SK-N-SH treated with all-trans-retinoic acid at 6 μM for 48 hours (cell line): Measurements from ENCODE around the gene NPHS1.

Source experiments
- ATAC-seq: fragments of 200-7000 bp; cut with Tn5 transposase; 3 replicates; pipeline ENCODE4 v1.9.1; 2020; ENCODE audit warnings: mild to moderate bottlenecking, moderate library complexity
- ARNTL ChIP-seq: fragments of 450-650 bp; formaldehyde crosslinking; IDR thresholded peaks from 2 replicates; pipeline ENCODE4 v1.5.0; 2020; ENCODE audit warnings: low read depth, mild to moderate bottlenecking, moderate library complexity, borderline replicate concordance
- BACH2 ChIP-seq: fragments of 250-450 bp; sonication (Bioruptor Pico); IDR thresholded peaks from 2 replicates; pipeline ENCODE4 v1.9.0; 2021; ENCODE audit warnings: mild to moderate bottlenecking, borderline replicate concordance
- CSDC2 ChIP-seq: fragments of 250-450 bp; sonication (Bioruptor Pico); IDR thresholded peaks from 2 replicates; pipeline ENCODE4 v1.5.0; 2020; ENCODE audit warnings: mild to moderate bottlenecking, moderate library complexity
- ESRRG ChIP-seq: fragments of 250-450 bp; sonication (Bioruptor Pico); IDR thresholded peaks from 2 replicates; pipeline ENCODE4 v1.6.1; 2021; ENCODE audit warnings: mild to moderate bottlenecking
- ISL1 ChIP-seq: fragments of 250-450 bp; sonication (Bioruptor Pico); IDR thresholded peaks from 2 replicates; pipeline ENCODE4 v2.1.2; 2022; ENCODE audit warnings: mild to moderate bottlenecking, moderate library complexity
- OSR1 ChIP-seq: fragments of 250-450 bp; sonication (Bioruptor Pico); IDR thresholded peaks from 2 replicates; pipeline ENCODE4 v1.8.0; 2022; ENCODE audit warnings: moderate library complexity, mild to moderate bottlenecking, inconsistent platforms
- POU6F1 ChIP-seq: fragments of 250-450 bp; sonication (Bioruptor Pico); IDR thresholded peaks from 2 replicates; pipeline ENCODE4 v1.8.0; 2021; ENCODE audit warnings: low read depth, mild to moderate bottlenecking, moderate library complexity, borderline replicate concordance
- RARB ChIP-seq: fragments of 250-450 bp; sonication (Bioruptor Pico); IDR thresholded peaks from 2 replicates; pipeline ENCODE4 v1.8.0; 2021; ENCODE audit warnings: mild to moderate bottlenecking, moderate library complexity
- TOX ChIP-seq: fragments of 250-450 bp; sonication (Bioruptor Pico); IDR thresholded peaks from 2 replicates; pipeline ENCODE4 v1.8.0; 2021; ENCODE audit warnings: mild to moderate bottlenecking, moderate library complexity, borderline replicate concordance
- TSHZ2 ChIP-seq: fragments of 250-450 bp; sonication (Bioruptor Pico); IDR thresholded peaks from 2 replicates; pipeline ENCODE4 v1.5.0; 2020; ENCODE audit warnings: mild to moderate bottlenecking, moderate library complexity
- ZC3H10 ChIP-seq: fragments of 250-450 bp; sonication (Bioruptor Pico); IDR thresholded peaks from 2 replicates; pipeline ENCODE4 v1.5.1; 2021; ENCODE audit warnings: mild to moderate bottlenecking, moderate library complexity
- ZFP3 ChIP-seq: fragments of 250-450 bp; sonication (Bioruptor Pico); IDR thresholded peaks from 2 replicates; pipeline ENCODE4 v1.5.0; 2020; ENCODE audit warnings: mild to moderate bottlenecking, moderate library complexity
- ZFP30 ChIP-seq: fragments of 450-650 bp; formaldehyde crosslinking; IDR thresholded peaks from 2 replicates; pipeline ENCODE4 v1.5.0; 2022; ENCODE audit warnings: mild to moderate bottlenecking, moderate library complexity
- ZNF565 ChIP-seq: fragments of 450-650 bp; formaldehyde crosslinking; conservative IDR thresholded peaks from 2 replicates; pipeline ENCODE4 v1.5.0; 2020; ENCODE audit warnings: low read depth, mild to moderate bottlenecking, moderate library complexity
- ZNF70 ChIP-seq: fragments of 450-650 bp; formaldehyde crosslinking; IDR thresholded peaks from 2 replicates; pipeline ENCODE4 v1.5.0; 2020; ENCODE audit warnings: mild to moderate bottlenecking, moderate library complexity
- ZNF8 ChIP-seq: fragments of 450-650 bp; formaldehyde crosslinking; IDR thresholded peaks from 2 replicates; pipeline ENCODE4 v1.5.0; 2020; ENCODE audit warnings: mild to moderate bottlenecking, moderate library complexity
- TF ChIP-seq, protein P1 (sequence below): fragments of 250-450 bp; sonication (Bioruptor Pico); IDR thresholded peaks from 2 replicates; pipeline ENCODE4 v1.5.1; 2021; ENCODE audit warnings: mild to moderate bottlenecking, moderate library complexity
- TF ChIP-seq, protein P2 (sequence below): fragments of 250-450 bp; sonication (Bioruptor Pico); IDR thresholded peaks from 2 replicates; pipeline ENCODE4 v1.5.1; 2020; ENCODE audit warnings: low read depth, mild to moderate bottlenecking, moderate library complexity

The NPHS1 gene

DNA sequence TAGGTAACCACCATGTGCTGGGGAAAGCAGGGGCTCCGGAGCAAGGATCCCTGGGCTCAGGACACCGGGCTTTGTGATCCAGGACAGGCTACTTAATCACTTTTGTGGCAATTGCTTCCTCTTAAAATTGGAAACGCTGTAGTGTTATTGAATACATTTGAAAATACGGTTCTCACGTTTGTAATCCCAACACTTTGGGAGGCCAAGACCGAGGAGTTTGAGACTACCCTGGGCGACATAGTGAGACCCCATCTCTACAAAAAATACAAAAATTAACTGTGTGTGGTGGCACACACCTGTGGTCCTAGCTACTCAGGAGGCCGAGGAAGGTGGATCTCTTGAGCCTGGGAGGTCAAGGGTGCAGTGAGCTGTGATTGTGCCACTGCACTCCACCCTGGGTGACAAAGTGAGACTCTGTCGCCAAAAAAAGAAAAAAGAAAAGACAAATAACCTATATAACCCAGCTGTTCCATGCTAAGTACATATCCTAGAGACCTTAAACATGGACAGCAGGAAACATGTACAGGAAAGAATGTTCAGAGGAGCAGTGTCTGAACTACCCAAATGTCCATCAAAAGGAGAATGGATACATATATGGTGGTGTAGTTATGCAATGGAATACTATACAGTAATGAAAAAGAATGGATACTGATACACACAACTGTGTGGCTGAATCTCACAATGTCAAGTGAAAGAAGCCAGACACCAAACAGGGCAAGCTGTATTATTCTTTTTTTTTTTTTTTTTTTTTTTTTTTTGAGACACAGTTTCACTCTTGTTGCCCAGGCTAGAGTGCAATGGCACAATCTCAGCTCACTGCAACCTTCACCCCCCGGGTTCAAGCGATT lies 39.0 kb downstream of the NPHS1 start:
- TF ChIP-seq ISL1 (CRISPR knock-in tag) = no peak
- no peak for TF ChIP-seq RARB (CRISPR knock-in tag)
- no peak for TF ChIP-seq BACH2 (CRISPR knock-in tag)
- TF ChIP-seq POU6F1 = no peak
- no peak for TF ChIP-seq ZNF70 (CRISPR knock-in tag)
- no peak for TF ChIP-seq ZFP30
- TF ChIP-seq, protein P1, sequence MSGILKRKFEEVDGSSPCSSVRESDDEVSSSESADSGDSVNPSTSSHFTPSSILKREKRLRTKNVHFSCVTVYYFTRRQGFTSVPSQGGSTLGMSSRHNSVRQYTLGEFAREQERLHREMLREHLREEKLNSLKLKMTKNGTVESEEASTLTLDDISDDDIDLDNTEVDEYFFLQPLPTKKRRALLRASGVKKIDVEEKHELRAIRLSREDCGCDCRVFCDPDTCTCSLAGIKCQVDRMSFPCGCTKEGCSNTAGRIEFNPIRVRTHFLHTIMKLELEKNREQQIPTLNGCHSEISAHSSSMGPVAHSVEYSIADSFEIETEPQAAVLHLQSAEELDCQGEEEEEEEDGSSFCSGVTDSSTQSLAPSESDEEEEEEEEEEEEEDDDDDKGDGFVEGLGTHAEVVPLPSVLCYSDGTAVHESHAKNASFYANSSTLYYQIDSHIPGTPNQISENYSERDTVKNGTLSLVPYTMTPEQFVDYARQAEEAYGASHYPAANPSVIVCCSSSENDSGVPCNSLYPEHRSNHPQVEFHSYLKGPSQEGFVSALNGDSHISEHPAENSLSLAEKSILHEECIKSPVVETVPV (CRISPR knock-in tag) = no peak
- TF ChIP-seq ARNTL (CRISPR knock-in tag) = no peak
- no peak for TF ChIP-seq ZNF8
- TF ChIP-seq ZFP3 (CRISPR knock-in tag) = no peak
- TF ChIP-seq, protein P2, sequence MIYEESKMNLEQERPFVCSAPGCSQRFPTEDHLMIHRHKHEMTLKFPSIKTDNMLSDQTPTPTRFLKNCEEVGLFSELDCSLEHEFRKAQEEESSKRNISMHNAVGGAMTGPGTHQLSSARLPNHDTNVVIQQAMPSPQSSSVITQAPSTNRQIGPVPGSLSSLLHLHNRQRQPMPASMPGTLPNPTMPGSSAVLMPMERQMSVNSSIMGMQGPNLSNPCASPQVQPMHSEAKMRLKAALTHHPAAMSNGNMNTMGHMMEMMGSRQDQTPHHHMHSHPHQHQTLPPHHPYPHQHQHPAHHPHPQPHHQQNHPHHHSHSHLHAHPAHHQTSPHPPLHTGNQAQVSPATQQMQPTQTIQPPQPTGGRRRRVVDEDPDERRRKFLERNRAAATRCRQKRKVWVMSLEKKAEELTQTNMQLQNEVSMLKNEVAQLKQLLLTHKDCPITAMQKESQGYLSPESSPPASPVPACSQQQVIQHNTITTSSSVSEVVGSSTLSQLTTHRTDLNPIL (CRISPR knock-in tag) = no peak
- no peak for TF ChIP-seq ZNF565 (CRISPR knock-in tag)
- no peak for ATAC-seq

GRCh38 chr19:35812220-35813042 lies 39.9 kb downstream of the NPHS1 start, which contains the start of gene PRODH2:
Gene PRODH2 (minus strand): TSS chr19:35812845. CDS start chr19:35812805, 40 bp downstream.
- ATAC-seq = no peak; the same call in 2 of the 3 replicates
- TF ChIP-seq ZNF70 (CRISPR knock-in tag) = no peak
- TF ChIP-seq ZFP30 = no peak
- no peak for TF ChIP-seq ZC3H10 (CRISPR knock-in tag)
- no peak for TF ChIP-seq ESRRG (CRISPR knock-in tag)
- TF ChIP-seq ISL1 (CRISPR knock-in tag) = no peak
- TF ChIP-seq, all 23 proteins: peak for 0

DNA sequence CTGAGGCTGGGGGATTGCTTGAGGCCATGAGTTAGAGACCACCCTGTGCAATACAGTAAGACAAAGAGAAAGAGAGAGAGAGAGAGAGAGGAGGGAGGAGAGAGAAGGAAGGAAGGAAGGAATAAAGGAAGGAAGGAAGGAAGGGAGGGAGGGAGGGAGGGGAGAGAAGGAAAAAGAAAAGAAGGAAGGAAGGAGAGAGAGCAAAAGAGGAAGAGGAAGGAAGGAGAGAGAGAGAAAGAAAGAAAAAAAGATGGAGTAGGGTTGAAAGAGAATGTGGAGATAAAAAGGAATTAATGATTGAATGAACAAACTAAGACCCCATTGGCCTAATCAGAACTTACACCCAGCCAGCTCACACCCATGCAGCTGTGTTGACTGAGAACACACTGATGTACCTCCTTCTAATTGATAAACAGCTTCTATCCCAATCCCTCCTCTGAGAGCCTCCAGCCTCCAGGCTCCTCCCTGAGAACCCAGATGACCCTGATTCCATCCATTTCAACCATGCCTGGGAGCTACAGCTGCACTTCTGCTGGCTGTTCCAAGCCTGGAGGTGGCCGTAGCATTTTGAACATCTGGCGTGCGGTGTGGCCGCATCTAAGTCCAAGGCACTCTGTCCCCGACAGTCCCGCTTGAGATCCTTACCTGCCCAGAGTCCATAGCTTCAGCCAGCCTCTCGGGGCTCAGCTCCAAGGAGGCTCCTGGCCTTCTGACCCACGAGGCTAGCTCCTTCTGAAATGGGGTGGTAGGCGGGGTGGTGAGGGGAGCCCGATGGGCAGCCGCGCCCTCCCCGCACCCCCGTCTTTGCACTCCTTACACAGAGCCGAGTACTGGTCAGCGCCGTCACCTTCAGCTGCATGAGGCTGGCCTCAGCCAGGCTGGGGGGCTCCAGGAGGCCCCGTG lies 40.7 kb downstream of the NPHS1 start:
- ATAC-seq = no peak; the same call in 1 of the 3 replicates
- no peak for TF ChIP-seq TOX (CRISPR knock-in tag)
- no peak for TF ChIP-seq RARB (CRISPR knock-in tag)
- no peak for TF ChIP-seq POU6F1
- TF ChIP-seq ZFP3 (CRISPR knock-in tag) = no peak
- TF ChIP-seq TSHZ2 (CRISPR knock-in tag) = no peak
- TF ChIP-seq OSR1 (CRISPR knock-in tag) = no peak
- no peak for TF ChIP-seq CSDC2 (CRISPR knock-in tag)
